Cardiac fibroblast (primary cell): Measurements from ENCODE around the gene BLID.

ENCODE experiments used
- DNase-seq, 2 donors: peaks; one replicate each; pipeline versions ENCODE4 v3.0.0 to v3.0.0-alpha.2; 2010; ENCODE audit warnings: low read depth in 2 of 2
- H3K4me3 ChIP-seq, 2 donors: replicated peaks in 1 of 2; 1 replicate in 1 of 2; 2 replicates in 1 of 2; pipeline ENCODE4 v1.5.1; 2011; ENCODE audit warnings: low read depth in 2 of 2, low read length in 2 of 2, mild to moderate bottlenecking in 2 of 2, moderate library complexity in 1 of 2
- TF ChIP-seq, protein P1 (sequence below): IDR thresholded peaks from one replicate; pipeline ENCODE4 v1.5.1; 2011; ENCODE audit warnings: low read depth, mild to moderate bottlenecking, low read length, inconsistent platforms

BLID gene

DNA sequence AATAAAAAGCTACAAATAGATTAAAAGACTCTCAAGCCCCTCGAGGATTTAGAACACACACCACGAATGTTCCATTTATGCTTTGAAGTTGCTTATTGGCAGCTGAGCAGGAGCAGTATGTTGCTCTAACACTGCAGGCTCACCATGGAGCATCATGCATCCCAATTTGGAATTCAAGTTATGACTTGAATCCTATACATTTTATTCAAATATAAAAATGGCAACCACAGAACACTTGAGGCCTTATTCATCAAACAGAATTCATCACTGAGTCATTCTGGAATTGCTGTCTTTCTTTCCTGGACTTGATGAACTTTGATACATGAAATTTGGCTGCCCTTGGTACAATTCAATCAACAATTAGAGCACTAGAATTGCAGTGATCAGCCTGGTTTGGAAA lies 24.5 kb upstream of the BLID start:
- no peak overlapping the region for H3K4me3 ChIP-seq
- TF ChIP-seq, protein P1, sequence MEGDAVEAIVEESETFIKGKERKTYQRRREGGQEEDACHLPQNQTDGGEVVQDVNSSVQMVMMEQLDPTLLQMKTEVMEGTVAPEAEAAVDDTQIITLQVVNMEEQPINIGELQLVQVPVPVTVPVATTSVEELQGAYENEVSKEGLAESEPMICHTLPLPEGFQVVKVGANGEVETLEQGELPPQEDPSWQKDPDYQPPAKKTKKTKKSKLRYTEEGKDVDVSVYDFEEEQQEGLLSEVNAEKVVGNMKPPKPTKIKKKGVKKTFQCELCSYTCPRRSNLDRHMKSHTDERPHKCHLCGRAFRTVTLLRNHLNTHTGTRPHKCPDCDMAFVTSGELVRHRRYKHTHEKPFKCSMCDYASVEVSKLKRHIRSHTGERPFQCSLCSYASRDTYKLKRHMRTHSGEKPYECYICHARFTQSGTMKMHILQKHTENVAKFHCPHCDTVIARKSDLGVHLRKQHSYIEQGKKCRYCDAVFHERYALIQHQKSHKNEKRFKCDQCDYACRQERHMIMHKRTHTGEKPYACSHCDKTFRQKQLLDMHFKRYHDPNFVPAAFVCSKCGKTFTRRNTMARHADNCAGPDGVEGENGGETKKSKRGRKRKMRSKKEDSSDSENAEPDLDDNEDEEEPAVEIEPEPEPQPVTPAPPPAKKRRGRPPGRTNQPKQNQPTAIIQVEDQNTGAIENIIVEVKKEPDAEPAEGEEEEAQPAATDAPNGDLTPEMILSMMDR: no peak
- DNase-seq: peak; percentile 52 to 89

DNA sequence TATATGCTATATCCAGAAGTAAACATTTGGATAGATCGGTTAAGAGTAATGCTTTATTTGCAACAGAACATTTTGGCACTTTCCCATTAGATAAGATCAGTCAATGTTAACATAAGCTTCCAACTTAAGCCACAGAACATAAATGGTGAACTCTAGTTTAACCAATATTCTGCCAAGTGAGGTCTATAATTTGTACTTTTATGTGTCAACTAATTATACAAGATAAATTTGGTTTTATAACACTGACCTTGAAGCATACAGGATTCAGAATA lies 23.5 kb upstream of the BLID start:
- no peak for DNase-seq
- TF ChIP-seq, protein P1: no peak
- H3K4me3 ChIP-seq: no peak overlapping the region

DNA sequence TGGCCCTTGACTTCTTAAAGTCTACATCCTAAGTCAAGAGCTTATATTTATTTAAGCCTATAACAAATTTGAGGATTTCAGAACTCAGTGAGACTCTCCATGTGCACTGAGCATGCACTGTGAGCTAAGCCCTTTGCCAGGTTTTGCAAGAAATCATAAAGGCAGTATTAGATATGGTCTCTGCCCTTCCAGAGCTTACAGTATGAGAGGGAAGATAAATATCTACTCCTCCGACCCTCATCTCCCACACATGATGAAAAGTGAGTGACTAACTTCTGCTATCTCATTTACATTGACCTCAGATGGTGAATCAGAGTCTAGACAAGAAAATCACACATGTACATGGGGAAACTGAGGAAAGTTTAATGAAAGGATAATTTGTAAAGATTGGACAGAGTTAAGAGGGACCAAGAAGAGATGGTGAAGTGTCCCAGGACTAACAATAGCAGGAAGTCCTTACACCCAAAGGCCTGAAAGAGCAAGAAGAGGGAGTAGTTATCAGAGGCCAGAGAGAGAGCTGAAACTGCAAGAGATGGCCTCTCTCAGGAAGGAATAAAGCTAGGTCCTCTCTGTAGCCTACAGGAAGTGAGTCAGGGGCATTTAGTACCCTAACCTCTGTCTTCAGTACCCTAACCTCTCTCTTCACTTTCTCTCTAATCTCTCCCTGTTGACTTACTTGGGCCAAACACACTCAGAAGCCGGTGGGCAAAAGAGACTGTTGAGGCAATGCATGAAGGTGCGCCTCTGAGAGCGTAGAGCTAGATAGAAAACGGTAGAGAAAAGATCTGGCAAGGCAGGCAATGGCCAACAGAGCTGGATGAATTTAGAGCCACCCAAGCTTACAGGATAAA lies 23.0 kb upstream of the BLID start:
- TF ChIP-seq, protein P1: no peak
- no peak for DNase-seq
- H3K4me3 ChIP-seq: no peak overlapping the region

DNA sequence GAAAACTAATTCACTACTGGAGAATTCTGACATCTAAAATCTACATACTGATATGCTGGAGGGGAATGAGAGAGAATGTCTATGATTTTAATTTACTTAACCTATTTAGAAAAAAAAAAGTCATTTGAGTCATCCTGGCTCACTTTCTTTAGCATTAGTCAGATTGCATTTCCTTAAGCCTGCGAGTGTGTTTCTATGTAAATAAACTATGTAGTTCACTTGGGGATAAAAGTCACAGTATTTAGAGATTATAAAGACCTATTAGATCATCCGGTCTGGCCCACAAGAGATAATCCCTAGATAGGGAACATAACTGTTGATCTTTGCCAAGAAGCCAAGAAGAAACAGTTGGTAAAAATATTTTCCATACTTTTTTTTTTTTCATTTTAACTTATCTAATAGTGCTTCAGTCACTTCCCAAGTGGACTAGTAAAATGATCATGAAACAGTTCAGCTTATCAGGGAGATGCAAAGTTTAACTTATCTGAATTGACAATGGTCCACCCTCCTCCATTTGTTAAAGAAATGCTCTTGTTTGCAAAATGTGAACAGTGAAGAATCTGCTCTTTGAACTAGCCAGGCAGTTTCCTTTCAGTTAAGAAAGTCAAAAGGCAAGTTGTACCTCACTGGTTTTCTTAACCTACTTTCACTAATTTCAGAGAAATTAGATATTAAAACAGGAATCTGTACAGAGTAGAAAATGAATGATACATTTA lies 21.2 kb upstream of the BLID start:
- TF ChIP-seq, protein P1: no peak
- peak; percentile 91 to 94 for DNase-seq
- no peak overlapping the region for H3K4me3 ChIP-seq

DNA sequence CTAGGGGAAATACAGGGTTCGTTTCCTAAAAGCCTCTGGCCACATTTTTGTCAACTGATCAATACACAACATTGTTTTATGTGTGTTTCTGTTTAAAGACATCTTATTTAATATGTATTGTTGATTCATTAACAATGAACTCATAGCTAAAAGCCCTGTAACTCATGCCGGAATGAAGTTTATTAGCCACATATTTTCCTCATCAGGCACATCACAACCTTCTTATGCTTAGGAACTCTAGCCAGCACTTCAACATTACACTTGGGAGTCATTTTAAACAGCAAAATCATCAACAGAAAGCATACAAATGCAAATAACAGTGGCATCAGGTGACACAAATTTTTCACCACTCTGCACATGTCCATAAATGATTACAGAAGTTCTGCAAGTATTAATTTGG lies 15.1 kb upstream of the BLID start:
- H3K4me3 ChIP-seq: no peak overlapping the region
- DNase-seq: no peak
- TF ChIP-seq, protein P1: no peak

DNA sequence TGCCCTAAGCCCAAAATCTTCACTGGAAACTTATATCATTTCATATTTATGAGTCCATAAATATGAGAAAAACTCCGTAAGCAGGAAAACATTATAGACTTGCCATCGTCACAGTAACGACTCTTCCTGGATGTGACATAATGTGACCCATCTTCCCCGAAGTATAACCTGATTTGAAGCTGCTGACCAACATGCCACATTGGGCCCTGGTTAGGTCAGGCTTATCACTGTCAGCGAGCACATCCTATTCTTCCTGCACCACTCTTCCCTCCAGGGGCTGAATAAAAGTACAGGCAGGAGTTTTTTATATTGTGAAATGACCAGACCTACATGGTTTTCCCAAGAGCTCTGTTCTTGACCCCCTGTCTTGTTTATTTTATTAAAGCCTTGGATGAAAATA lies 12.1 kb upstream of the BLID start:
- TF ChIP-seq, protein P1: no peak
- DNase-seq: no peak

More for the DNA sequence above, 12.1 kb upstream of the BLID start:
- H3K4me3 ChIP-seq: no peak overlapping the region
